Epithelial cell of proximal tubule (primary cell): Measurements from ENCODE around the gene LATS2. TPM values are rescaled to one million over a fixed set of nuclear protein-coding genes. Genes with fewer than 3 reads are reported as not detected.

Source experiments
- DNase-seq: peaks from one replicate; pipeline ENCODE4 v3.0.0-alpha.2; 2011; ENCODE audit warnings: low read depth
- H3K4me3 ChIP-seq: 2 replicates; pipeline ENCODE4 v1.5.1; 2011; ENCODE audit warnings: low read depth, mild to moderate bottlenecking, low read length
- total RNA-seq: library from RNA; depleted of rRNA; stranded (reverse); fragments of >200 nt; gene quantifications from 2 replicates; pipeline ENCODE4 v1.2.3, GENCODE V29; 2015
- TF ChIP-seq, protein P1 (sequence below): conservative IDR thresholded peaks from 2 replicates; pipeline ENCODE4 v1.5.1; 2012; ENCODE audit warnings: low read depth, mild to moderate bottlenecking, low read length

The LATS2 gene
- total RNA-seq, 1 donor from 2014 or later: 22.1 TPM

DNA sequence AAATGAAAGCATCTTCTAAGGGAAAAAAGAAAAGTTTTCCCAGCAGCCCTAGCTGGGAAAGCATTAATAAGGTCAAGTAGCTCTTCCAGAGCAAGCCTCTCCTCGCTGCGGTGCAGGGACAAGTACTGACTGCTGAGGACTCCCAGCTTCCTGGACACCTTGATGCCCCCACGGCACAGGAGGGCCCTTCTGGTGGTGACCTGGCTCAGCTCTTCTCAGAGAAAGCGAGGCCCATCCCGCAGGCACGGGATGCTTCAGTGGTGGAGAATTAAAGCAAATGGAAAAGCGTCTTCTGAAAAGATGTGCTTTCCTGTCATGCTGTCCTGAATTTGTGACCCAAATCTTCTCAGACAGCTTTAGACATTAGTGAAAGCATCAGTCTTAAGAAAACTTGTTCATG lies 38.8 kb upstream of the LATS2 start:
- DNase-seq: no peak
- TF ChIP-seq, protein P1, sequence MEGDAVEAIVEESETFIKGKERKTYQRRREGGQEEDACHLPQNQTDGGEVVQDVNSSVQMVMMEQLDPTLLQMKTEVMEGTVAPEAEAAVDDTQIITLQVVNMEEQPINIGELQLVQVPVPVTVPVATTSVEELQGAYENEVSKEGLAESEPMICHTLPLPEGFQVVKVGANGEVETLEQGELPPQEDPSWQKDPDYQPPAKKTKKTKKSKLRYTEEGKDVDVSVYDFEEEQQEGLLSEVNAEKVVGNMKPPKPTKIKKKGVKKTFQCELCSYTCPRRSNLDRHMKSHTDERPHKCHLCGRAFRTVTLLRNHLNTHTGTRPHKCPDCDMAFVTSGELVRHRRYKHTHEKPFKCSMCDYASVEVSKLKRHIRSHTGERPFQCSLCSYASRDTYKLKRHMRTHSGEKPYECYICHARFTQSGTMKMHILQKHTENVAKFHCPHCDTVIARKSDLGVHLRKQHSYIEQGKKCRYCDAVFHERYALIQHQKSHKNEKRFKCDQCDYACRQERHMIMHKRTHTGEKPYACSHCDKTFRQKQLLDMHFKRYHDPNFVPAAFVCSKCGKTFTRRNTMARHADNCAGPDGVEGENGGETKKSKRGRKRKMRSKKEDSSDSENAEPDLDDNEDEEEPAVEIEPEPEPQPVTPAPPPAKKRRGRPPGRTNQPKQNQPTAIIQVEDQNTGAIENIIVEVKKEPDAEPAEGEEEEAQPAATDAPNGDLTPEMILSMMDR: no peak
- no peak overlapping the region for H3K4me3 ChIP-seq

DNA sequence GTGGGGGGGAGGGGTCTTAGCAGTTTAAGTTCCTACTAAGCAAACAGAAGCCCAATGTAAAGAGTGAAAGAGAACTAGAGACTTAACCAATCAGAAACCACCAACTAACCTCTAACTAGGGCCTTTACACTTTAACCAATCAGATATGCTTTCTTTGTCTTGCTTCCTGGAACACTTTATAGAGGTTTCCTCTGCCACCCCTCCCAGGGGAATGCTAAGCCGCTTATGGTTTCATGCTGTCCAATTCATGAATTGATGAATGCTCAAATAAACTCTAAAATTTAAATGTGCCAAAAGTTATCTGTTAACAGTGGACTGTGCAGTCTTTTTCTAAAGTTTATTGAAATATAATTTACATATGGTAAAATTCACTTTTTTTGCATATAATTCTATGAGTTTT lies 33.9 kb upstream of the LATS2 start:
- DNase-seq: no peak
- TF ChIP-seq, protein P1: no peak
- H3K4me3 ChIP-seq: no peak overlapping the region

DNA sequence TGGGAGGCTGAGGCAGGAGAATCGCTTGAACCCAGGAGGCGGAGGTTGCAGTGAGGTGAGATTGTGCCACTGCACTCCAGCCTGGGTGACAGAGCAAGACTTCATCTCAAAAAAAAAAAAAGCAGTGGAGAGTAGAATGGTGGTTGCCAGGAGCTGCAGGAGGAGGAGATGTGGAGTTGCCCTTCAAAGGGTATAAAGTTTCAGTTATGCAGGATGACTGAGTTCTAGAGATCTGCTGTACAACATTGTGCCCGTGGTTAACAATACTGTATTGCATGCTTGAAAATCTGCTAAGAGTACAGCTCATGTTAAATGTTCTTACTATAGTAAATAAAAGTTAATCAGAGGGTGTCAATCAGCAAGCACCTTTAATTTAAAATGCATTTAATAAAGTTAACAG lies 28.4 kb upstream of the LATS2 start:
- DNase-seq: no peak
- TF ChIP-seq, protein P1: no peak
- no peak overlapping the region for H3K4me3 ChIP-seq

DNA sequence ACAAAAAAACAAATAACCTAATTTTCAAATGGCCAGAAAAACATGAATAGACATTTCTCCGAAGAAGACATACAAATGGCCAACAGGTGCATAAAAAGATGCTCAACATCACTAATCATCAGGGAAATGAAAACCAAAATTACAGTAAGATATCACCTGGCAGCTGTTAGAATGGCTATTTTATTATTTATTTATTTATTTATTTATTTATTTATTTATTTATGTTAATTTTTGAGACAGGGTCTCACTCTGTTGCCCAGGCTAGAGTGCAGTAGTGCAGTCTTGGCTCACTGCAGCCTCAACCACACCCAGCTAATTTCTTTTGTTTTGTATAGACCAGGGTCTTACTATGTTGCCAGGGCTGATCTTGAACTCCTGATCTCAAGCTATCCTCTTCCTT lies 27.1 kb upstream of the LATS2 start:
- TF ChIP-seq, protein P1: no peak
- no peak overlapping the region for H3K4me3 ChIP-seq
- no peak for DNase-seq

DNA sequence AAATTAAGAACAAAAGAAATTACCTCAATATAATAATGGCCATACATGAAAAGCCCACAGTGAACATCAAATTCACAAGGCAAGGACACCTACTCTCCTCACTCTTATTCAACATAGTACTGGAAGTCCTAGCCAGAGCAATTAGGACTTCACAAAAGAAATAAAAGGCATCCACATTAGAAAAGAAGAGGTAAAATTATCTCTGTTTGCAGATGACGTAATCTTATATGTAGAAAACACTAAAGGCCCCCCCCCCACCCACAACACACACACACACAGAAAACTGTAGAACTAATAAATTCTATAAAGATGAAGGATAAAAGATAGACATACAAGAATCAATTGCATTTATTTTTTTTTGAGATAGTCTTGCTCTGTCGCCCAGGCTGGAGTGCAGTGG lies 25.5 kb upstream of the LATS2 start:
- no peak for DNase-seq
- TF ChIP-seq, protein P1: no peak
- H3K4me3 ChIP-seq: no peak overlapping the region

DNA sequence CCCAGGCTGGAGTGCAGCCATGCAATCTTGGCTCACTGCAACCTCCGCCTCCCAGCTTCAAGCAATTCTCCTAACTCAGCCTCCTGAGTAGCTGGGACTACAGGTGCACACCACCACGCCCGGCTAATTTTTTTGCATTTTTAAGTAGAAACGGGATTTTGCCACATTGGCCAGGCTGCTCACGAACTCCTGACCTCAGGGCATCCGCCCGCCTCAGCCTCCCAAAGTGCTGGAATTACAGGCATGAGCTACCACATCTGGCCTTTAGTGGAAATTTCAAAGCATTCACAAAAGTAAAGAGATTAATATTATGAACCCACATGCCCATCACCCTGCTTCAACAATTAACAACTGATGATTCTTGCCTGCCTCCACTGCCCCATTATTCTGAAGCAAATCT lies 20.5 kb upstream of the LATS2 start:
- no peak for DNase-seq
- no peak overlapping the region for H3K4me3 ChIP-seq
- TF ChIP-seq, protein P1: no peak

DNA sequence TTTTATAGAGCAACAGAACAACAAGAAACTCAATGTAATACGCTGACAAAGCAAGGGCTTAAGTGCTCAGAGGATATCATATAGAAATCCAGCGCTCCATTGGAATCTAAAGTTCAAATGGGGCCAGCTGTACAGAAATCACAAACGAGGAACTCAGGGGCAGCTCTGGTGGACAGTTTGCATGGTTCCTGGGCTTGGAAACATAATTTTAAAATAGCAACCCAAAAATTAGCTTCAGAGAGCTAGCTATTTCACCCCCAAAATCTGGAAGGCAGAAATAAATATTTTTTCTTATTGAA lies 19.2 kb upstream of the LATS2 start:
- no peak overlapping the region for H3K4me3 ChIP-seq
- DNase-seq: no peak
- TF ChIP-seq, protein P1: no peak
